ENCODE measurements around the gene CLCNKB.
A peak's percentile ranks its signal among the peaks of the same experiment; 100 is the strongest.
"Not testable (repeated sequence)": the region's sequence is repeated elsewhere in the genome, so short reads cannot be mapped to it uniquely, and the experiment has no call there.

The CLCNKB gene

GRCh38 chr1:16015491-16015890 is 28.1 kb upstream of the CLCNKB start:
- no peak for DNase-seq (ENCODE audit: low spot score)

GRCh38 chr1:16015960-16016901 is 27.4 kb upstream of the CLCNKB start:
- no peak for DNase-seq (ENCODE audit: low spot score)

- no peak for DNase-seq (ENCODE audit: low spot score)
These were observed 26.5 kb upstream of the CLCNKB start for GRCh38 chr1:16017076-16017460.

GRCh38 chr1:16017461-16018303 is 25.9 kb upstream of the CLCNKB start, which contains the start of gene HSPB7:
HSPB7 (minus strand) TSS chr1:16018043; CDS start chr1:16017963, 80 bp downstream.
- DNase-seq (ENCODE audit: low spot score) = no peak

- DNase-seq (ENCODE audit: low spot score) = no peak
These were observed 25.3 kb upstream of the CLCNKB start for GRCh38 chr1:16018308-16018707.

- DNase-seq (ENCODE audit: low spot score) = no peak
These were observed 24.6 kb upstream of the CLCNKB start for GRCh38 chr1:16018749-16019643.

- no peak for DNase-seq (ENCODE audit: low spot score)
These were observed 23.8 kb upstream of the CLCNKB start for GRCh38 chr1:16019644-16020277.

- no peak for DNase-seq (ENCODE audit: low spot score)
These were observed 23.3 kb upstream of the CLCNKB start for GRCh38 chr1:16020325-16020724.

GRCh38 chr1:16020878-16021277 is 22.7 kb upstream of the CLCNKB start:
- DNase-seq (ENCODE audit: low spot score) = not testable (repeated sequence)

- DNase-seq (ENCODE audit: low spot score) = no peak
These were observed 21.9 kb upstream of the CLCNKB start, which contains the start of gene CLCNKA for GRCh38 chr1:16021681-16022080. CLCNKA (plus strand) TSS chr1:16022036; CDS start chr1:16022620, 584 bp downstream.

GRCh38 chr1:16022393-16022792 is 21.2 kb upstream of the CLCNKB start:
- no peak for DNase-seq (ENCODE audit: low spot score)

- no peak for DNase-seq (ENCODE audit: low spot score)
These were observed 20.4 kb upstream of the CLCNKB start for GRCh38 chr1:16023050-16023653.

- not testable (repeated sequence) for DNase-seq (ENCODE audit: low spot score)
These were observed 17.3 kb upstream of the CLCNKB start for GRCh38 chr1:16026302-16026701.

GRCh38 chr1:16026723-16027484 is 16.7 kb upstream of the CLCNKB start:
- no peak for DNase-seq (ENCODE audit: low spot score)

- no peak for DNase-seq (ENCODE audit: low spot score)
These were observed 15.2 kb upstream of the CLCNKB start for GRCh38 chr1:16028237-16029002.

- DNase-seq (ENCODE audit: low spot score) = not testable (repeated sequence)
These were observed 14.6 kb upstream of the CLCNKB start for GRCh38 chr1:16029003-16029268.

- no peak for DNase-seq (ENCODE audit: low spot score)
These were observed 14.3 kb upstream of the CLCNKB start for GRCh38 chr1:16029288-16029687.

GRCh38 chr1:16031551-16031950 is 12.0 kb upstream of the CLCNKB start:
- no peak for DNase-seq (ENCODE audit: low spot score)

GRCh38 chr1:16032388-16033102 is 11.0 kb upstream of the CLCNKB start:
- DNase-seq (ENCODE audit: low spot score) = peak; percentile 91
